MM.1S (cell line): Measurements from ENCODE around the gene TMEM62.

ENCODE experiments used
- CTCF ChIP-seq: fragments of 300-600 bp; sonication (generic); IDR thresholded peaks from 2 replicates; pipeline ENCODE4 v1.5.1; 2016; ENCODE audit warnings: antibody characterized with exemption, low read length, mixed read lengths
- EZH2 ChIP-seq: fragments of 300-600 bp; sonication (generic); optimal IDR thresholded peaks from 2 replicates; pipeline ENCODE3; 2017; ENCODE audit warnings: low read depth, mild to moderate bottlenecking, antibody characterized with exemption, low read length, mixed read lengths
- EZH2phosphoT487 ChIP-seq: fragments of 300-600 bp; sonication (generic); IDR thresholded peaks from 2 replicates; pipeline ENCODE4 v1.6.1; 2018; ENCODE audit warnings: antibody characterized with exemption, low read length

- TF ChIP-seq CTCF = no peak
- TF ChIP-seq EZH2 = no peak
- TF ChIP-seq EZH2phosphoT487 = no peak
Observed at GRCh38 chr15:43086551-43086950, 46.8 kb upstream of the TMEM62 start.
